Caco-2 (cell line): ENCODE data around the gene CD81. TPM values are rescaled to one million over a fixed set of nuclear protein-coding genes. Genes with fewer than 3 reads are reported as not detected.

Source experiments
- Bru-seq: library from RNA; stranded (reverse); fragments of 400-500 nt; gene quantifications from one replicate; lab custom pipeline; 2021; lab: Mats Ljungman, UMichigan
- BruChase-seq, 2 experiments: library from RNA; stranded (reverse); fragments of 400-500 nt; gene quantifications; one replicate each; lab custom pipeline; 2021; lab: Mats Ljungman, UMichigan
- BruUV-seq: library from RNA; stranded (reverse); fragments of 400-500 nt; replicated peaks from 2 replicates; lab custom pipeline; 2021; lab: Mats Ljungman, UMichigan
- CTCF ChIA-PET: fragments of 300-600 bp; sonication (Branson Sonifier 250); formaldehyde crosslinking; loops from one replicate; lab custom pipeline; 2022; ENCODE audit warnings: antibody characterized with exemption; lab: Charles Lee
- POLR2A ChIA-PET: fragments of 300-600 bp; sonication (Branson Sonifier 250); formaldehyde crosslinking; loops from one replicate; lab custom pipeline; 2022; ENCODE audit warnings: antibody characterized with exemption; lab: Charles Lee
- DNase-seq, 2 experiments: peaks; one replicate each; pipeline versions ENCODE4 v3.0.0 to v3.0.0-alpha.2; 2020 to 2022
- H3K27me3 ChIP-seq: replicated peaks from 2 replicates; pipeline ENCODE4 v1.6.0; 2011; ENCODE audit warnings: low read length; ENCODE audit not compliant: control insufficient read depth, insufficient read depth
- H3K36me3 ChIP-seq: 2 replicates; pipeline ENCODE4 v1.5.1; 2011; ENCODE audit warnings: low read length; ENCODE audit not compliant: control insufficient read depth, insufficient read depth
- H3K4me1 ChIP-seq: fragments of 250-450 bp; sonication (Bioruptor Pico); 2 replicates; pipeline ENCODE4 v1.5.1; 2020; ENCODE audit warnings: mild to moderate bottlenecking
- H3K4me3 ChIP-seq: 2 replicates; pipeline ENCODE4 v1.5.1; 2011; ENCODE audit warnings: low read depth, mild to moderate bottlenecking, control low read depth, low read length
- H3K9me3 ChIP-seq: fragments of 250-450 bp; sonication (Bioruptor Pico); 2 replicates; pipeline ENCODE4 v1.5.1; 2020; ENCODE audit warnings: mild to moderate bottlenecking, moderate library complexity
- H3K27ac Mint-ChIP-seq: one replicate; pipeline ENCODE4 v1.8.0; 2022; ENCODE audit warnings: mixed read lengths; ENCODE audit not compliant: unreplicated experiment
- H3K27me3 Mint-ChIP-seq: one replicate; pipeline ENCODE4 v1.8.0; 2022; ENCODE audit warnings: mixed read lengths; ENCODE audit not compliant: insufficient read depth, unreplicated experiment
- H3K36me3 Mint-ChIP-seq: one replicate; pipeline ENCODE4 v1.8.0; 2022; ENCODE audit warnings: mild to moderate bottlenecking, mixed read lengths; ENCODE audit not compliant: insufficient read depth, unreplicated experiment
- H3K4me1 Mint-ChIP-seq: one replicate; pipeline ENCODE4 v1.8.0; 2022; ENCODE audit warnings: low read depth, mixed read lengths; ENCODE audit not compliant: unreplicated experiment
- H3K4me3 Mint-ChIP-seq: one replicate; pipeline ENCODE4 v1.8.0; 2022; ENCODE audit warnings: mild to moderate bottlenecking, moderate library complexity, mixed read lengths; ENCODE audit not compliant: unreplicated experiment
- H3K9me3 Mint-ChIP-seq: one replicate; pipeline ENCODE4 v1.8.0; 2022; ENCODE audit warnings: mixed read lengths; ENCODE audit not compliant: unreplicated experiment
- intact Hi-C: fragments of 100-400 bp; cut with micrococcal nuclease; formaldehyde crosslinking; loops from one replicate; pipeline ENCODE4 v1.10.0; 2022; ENCODE audit not compliant: unreplicated experiment
- long read RNA-seq: library from polyadenylated mRNA; stranded (forward); transcript quantifications from one replicate; pipeline ENCODE4 v2.0.0, GENCODE V29; 2022
- total RNA-seq: library from RNA; stranded (reverse); gene quantifications from 2 replicates; pipeline ENCODE4 v1.2.3, GENCODE V29; 2022
- TF ChIP-seq, protein P1 (sequence below), 2 experiments: fragments of 200-600 bp in 1 of 2; IDR thresholded peaks; 1 replicate in 1 of 2; 2 replicates in 1 of 2; pipeline versions ENCODE4 v1.5.1 to v1.8.0; 2011 to 2022; ENCODE audit warnings: antibody characterized with exemption in 1 of 2, control low read depth in 1 of 2, inconsistent platforms in 1 of 2, low read depth in 1 of 2, low read length in 1 of 2, mild to moderate bottlenecking in 1 of 2, moderate library complexity in 1 of 2; ENCODE audit not compliant: insufficient read depth in 1 of 2, severe bottlenecking in 1 of 2, unreplicated experiment in 1 of 2

The CD81 gene, protein sequence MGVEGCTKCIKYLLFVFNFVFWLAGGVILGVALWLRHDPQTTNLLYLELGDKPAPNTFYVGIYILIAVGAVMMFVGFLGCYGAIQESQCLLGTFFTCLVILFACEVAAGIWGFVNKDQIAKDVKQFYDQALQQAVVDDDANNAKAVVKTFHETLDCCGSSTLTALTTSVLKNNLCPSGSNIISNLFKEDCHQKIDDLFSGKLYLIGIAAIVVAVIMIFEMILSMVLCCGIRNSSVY
- total RNA-seq (397 and 412 TPM in 2 replicates), Bru-seq, nascent RNA (percentile 66 among the genes with signal in this experiment), BruChase-seq, experiment 1, labeled RNA remaining after a 2-hour chase (percentile 68 among the genes with signal in this experiment), BruChase-seq, experiment 2, labeled RNA remaining after a 6-hour chase (percentile 84 among the genes with signal in this experiment)
- long read RNA-seq, transcript CD81-201 (8 exons, 1,520 nt): major isoform, 699 of 727 reads
- long read RNA-seq, partial matches to known transcripts: 10 of 727 reads
- long read RNA-seq, other reads (novel, unspliced or antisense): 12 of 727 reads

DNA sequence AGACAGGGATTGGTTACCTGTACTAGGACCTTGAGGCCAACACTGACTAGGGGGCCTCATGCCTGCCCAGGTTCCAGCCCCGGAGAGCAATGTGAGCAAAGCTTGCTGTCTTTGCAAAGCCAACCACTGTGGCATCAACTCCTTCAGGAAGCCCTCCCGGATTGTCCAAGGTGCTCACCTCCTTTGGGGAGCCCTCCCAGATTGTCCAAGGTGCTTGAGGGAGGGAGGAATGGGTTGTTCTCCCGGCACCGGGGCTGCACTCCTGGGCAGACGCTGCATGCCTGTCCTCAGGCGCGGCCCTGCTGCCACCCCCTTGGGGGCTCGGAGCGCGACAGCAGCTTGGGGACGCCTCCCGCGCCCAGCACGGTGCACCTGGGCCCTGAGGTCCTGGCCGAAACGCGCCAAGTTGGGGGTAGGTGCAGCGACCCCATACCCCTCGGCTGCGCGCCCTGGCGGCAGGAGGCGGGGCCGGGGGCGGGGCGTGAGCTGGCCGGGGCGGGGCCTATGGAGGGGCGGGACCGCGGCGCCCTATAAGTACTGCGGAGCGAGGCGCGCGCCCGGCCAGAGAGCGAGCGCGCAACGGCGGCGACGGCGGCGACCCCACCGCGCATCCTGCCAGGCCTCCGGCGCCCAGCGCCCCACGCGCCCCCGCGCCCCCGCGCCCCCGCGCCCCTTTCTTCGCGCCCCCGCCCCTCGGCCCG, at the start of gene CD81:
Gene CD81, plus strand, starts transcription at position 560 of the 701 bp plus-strand sequence. CDS start 240 bp downstream, outside the sequence.
- BruUV-seq: no TSS peak
- POLR2A ChIA-PET: interaction anchor here (0.5 to 1.8 kb wide), 20 partner anchors 10 to 1037 kb away, joined by 3 to 35 read pairs (median 4); partner anchors contain the start of gene TSSC4
- H3K4me3 Mint-ChIP-seq: peak within 1 kb of the TSS; percentile 85
- Histone ChIP-seq H3K36me3 (no peaks in the 10 kb centered on the region; the same call in 1 of the 2 replicates), H3K4me1 (peaks cover 20% of the 10 kb centered on the region), H3K27me3 (no peaks in the 10 kb centered on the region), H3K4me3 (peak within 1 kb of the TSS; percentile 72), H3K9me3 (no peaks in the 10 kb centered on the region)
- peak in 1 of 2 experiments; percentile 64 for DNase-seq
- H3K36me3 Mint-ChIP-seq: peaks cover 28% of the 10 kb centered on the region
- peak within 1 kb of the TSS; percentile 69 for H3K27ac Mint-ChIP-seq
- no peaks in the 10 kb centered on the region for H3K9me3 Mint-ChIP-seq
- H3K4me1 Mint-ChIP-seq: peaks cover 7% of the 10 kb centered on the region
- TF ChIP-seq, protein P1, sequence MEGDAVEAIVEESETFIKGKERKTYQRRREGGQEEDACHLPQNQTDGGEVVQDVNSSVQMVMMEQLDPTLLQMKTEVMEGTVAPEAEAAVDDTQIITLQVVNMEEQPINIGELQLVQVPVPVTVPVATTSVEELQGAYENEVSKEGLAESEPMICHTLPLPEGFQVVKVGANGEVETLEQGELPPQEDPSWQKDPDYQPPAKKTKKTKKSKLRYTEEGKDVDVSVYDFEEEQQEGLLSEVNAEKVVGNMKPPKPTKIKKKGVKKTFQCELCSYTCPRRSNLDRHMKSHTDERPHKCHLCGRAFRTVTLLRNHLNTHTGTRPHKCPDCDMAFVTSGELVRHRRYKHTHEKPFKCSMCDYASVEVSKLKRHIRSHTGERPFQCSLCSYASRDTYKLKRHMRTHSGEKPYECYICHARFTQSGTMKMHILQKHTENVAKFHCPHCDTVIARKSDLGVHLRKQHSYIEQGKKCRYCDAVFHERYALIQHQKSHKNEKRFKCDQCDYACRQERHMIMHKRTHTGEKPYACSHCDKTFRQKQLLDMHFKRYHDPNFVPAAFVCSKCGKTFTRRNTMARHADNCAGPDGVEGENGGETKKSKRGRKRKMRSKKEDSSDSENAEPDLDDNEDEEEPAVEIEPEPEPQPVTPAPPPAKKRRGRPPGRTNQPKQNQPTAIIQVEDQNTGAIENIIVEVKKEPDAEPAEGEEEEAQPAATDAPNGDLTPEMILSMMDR (IDR thresholded peaks at IDR 0.05; ENCODE audit: insufficient read depth in 1 of 2, low read depth in 1 of 2, low read length in 1 of 2, severe bottlenecking in 1 of 2, unreplicated experiment in 1 of 2): no peak
- intact Hi-C loops: no loop called here
- CTCF ChIA-PET: interaction anchor here (0.5 to 1.8 kb wide), 5 partner anchors 13 to 179 kb away, joined by 3 to 14 read pairs (median 4); partner anchors contain the start of gene TSSC4
- H3K27me3 Mint-ChIP-seq: no peaks in the 10 kb centered on the region

DNA sequence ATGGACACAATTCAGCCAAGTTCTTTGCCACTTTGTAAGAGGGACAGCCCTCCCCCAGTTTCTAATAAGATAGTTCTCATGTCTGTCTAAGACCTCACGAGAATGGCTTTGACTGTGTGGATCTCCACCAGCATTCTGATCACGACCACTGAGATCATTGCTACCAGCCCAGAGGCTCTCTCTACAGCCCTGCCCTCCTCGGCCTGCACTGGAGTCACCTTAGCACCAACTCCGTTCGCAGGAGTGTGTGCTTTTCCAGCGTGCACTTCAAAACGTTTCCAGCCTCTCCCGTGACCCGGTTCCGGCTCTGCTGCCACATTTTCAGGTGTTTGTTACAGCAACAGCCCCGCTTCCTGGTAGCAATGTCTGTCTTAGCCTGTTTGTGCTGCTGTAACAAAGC, 49.1 kb upstream of the CD81 start:
- Mint-ChIP-seq H3K27me3 (no peaks in the 10 kb centered on the region), H3K4me1 (no peaks in the 10 kb centered on the region), H3K4me3 (no peak overlapping the region), H3K9me3 (no peaks in the 10 kb centered on the region), H3K36me3 (no peaks in the 10 kb centered on the region), H3K27ac (no peak overlapping the region)
- TF ChIP-seq, protein P1 (IDR thresholded peaks at IDR 0.05; ENCODE audit: insufficient read depth in 1 of 2, low read depth in 1 of 2, low read length in 1 of 2, severe bottlenecking in 1 of 2, unreplicated experiment in 1 of 2): no peak
- ChIA-PET POLR2A (no interaction called here), CTCF (no interaction called here)
- Histone ChIP-seq H3K36me3 (no peaks in the 10 kb centered on the region), H3K4me1 (no peaks in the 10 kb centered on the region), H3K4me3 (no peak overlapping the region), H3K9me3 (peaks cover 12% of the 10 kb centered on the region), H3K27me3 (no peaks in the 10 kb centered on the region)
- DNase-seq: no peak
- intact Hi-C loops: no loop called here
- no TSS peak for BruUV-seq
